H1 (cell line): ENCODE results near the gene LMAN1. TPM values are rescaled to one million over a fixed set of nuclear protein-coding genes. Genes with fewer than 3 reads are reported as not detected.

Experiments used
- CTCF ChIA-PET: fragments of 300-600 bp; sonication (Branson Sonifier 250); formaldehyde crosslinking; loops from one replicate; lab custom pipeline; 2021; ENCODE audit not compliant: partially characterized antibody; lab: Charles Lee
- POLR2A ChIA-PET: fragments of 300-600 bp; sonication (Branson Sonifier 250); formaldehyde crosslinking; loops from one replicate; lab custom pipeline; 2021; ENCODE audit warnings: inconsistent platforms; ENCODE audit not compliant: partially characterized antibody; lab: Charles Lee
- DNase-seq, 2 experiments: peaks; one replicate each; pipeline versions ENCODE4 v3.0.0 to v3.0.0-alpha.2; 2010 to 2022; ENCODE audit warnings: low spot score in 2 of 2, low read depth in 1 of 2, mixed read lengths in 1 of 2
- FAIRE-seq: peaks from 2 replicates; lab custom pipeline; 2011; peaks lifted over from hg19 to GRCh38; lab: Jason Lieb, UNC
- H2AFZ ChIP-seq: 2 replicates; pipeline ENCODE4 v1.8.1; 2012; ENCODE audit warnings: low read length, inconsistent platforms
- H2AK5ac ChIP-seq: 2 replicates; pipeline ENCODE4 v1.6.1; 2013; ENCODE audit warnings: low read depth, low read length
- H2BK120ac ChIP-seq: replicated peaks from 2 replicates; pipeline ENCODE3; 2013; ENCODE audit warnings: low read depth, low read length, inconsistent platforms
- H2BK12ac ChIP-seq: 2 replicates; pipeline ENCODE4 v1.6.1; 2013; ENCODE audit warnings: low read depth, low read length
- H2BK15ac ChIP-seq: 2 replicates; pipeline ENCODE4 v1.6.1; 2013; ENCODE audit warnings: low read length
- H2BK20ac ChIP-seq: 2 replicates; pipeline ENCODE4 v1.6.1; 2013; ENCODE audit warnings: low read length
- H2BK5ac ChIP-seq: 2 replicates; pipeline ENCODE4 v1.6.1; 2013; ENCODE audit warnings: low read depth, low read length
- H3K14ac ChIP-seq: 2 replicates; pipeline ENCODE4 v1.6.1; 2013; ENCODE audit warnings: inconsistent platforms; ENCODE audit not compliant: insufficient read length
- H3K18ac ChIP-seq: 2 replicates; pipeline ENCODE4 v1.6.1; 2013; ENCODE audit warnings: low read length; ENCODE audit errors: extremely low read depth
- H3K23ac ChIP-seq: 2 replicates; pipeline ENCODE4 v1.6.1; 2013; ENCODE audit warnings: inconsistent platforms; ENCODE audit not compliant: insufficient read length
- H3K23me2 ChIP-seq: 2 replicates; pipeline ENCODE4 v1.6.1; 2013; ENCODE audit warnings: low read depth, low read length
- H3K27ac ChIP-seq: 2 replicates; pipeline ENCODE4 v1.6.1; 2011; ENCODE audit warnings: low read depth, low read length, inconsistent platforms
- H3K27me3 ChIP-seq, 4 experiments: replicated peaks in 1 of 4; 1 replicate in 1 of 4; 2 replicates in 3 of 4; pipeline versions ENCODE4 v1.6.1 to v1.8.1; 2011 to 2013; ENCODE audit warnings: low read length in 3 of 4, mild to moderate bottlenecking in 3 of 4, inconsistent platforms in 2 of 4, mixed read lengths in 2 of 4, moderate library complexity in 1 of 4; ENCODE audit not compliant: control insufficient read depth in 3 of 4, insufficient read depth in 3 of 4; ENCODE audit errors: extremely low read depth in 1 of 4
- H3K36me3 ChIP-seq, 4 experiments: 2 replicates each; pipeline versions ENCODE4 v1.6.1 to v1.8.1; 2011 to 2013; ENCODE audit warnings: mild to moderate bottlenecking in 4 of 4, low read length in 3 of 4, moderate library complexity in 2 of 4, control low read depth in 1 of 4, inconsistent platforms in 1 of 4; ENCODE audit not compliant: insufficient read depth in 4 of 4, control insufficient read depth in 2 of 4
- H3K4ac ChIP-seq: replicated peaks from 2 replicates; pipeline ENCODE3; 2013; ENCODE audit warnings: low read length, low read depth, mixed read lengths, inconsistent platforms; ENCODE audit not compliant: insufficient read length
- H3K4me1 ChIP-seq, 4 experiments: replicated peaks in 1 of 4; 1 replicate in 1 of 4; 2 replicates in 3 of 4; pipeline versions ENCODE4 v1.6.1 to v1.8.1; 2011 to 2013; ENCODE audit warnings: low read length in 3 of 4, inconsistent platforms in 2 of 4, mixed read lengths in 1 of 4; ENCODE audit not compliant: insufficient read depth in 4 of 4, control insufficient read depth in 3 of 4
- H3K4me2 ChIP-seq, 2 experiments: 2 replicates each; pipeline versions ENCODE4 v1.6.1 to v1.8.1; 2011 to 2013; ENCODE audit warnings: low read depth in 2 of 2, low read length in 2 of 2, control low read depth in 1 of 2, inconsistent platforms in 1 of 2, mild to moderate bottlenecking in 1 of 2; ENCODE audit not compliant: insufficient read depth in 1 of 2
- H3K4me3 ChIP-seq, 4 experiments: fragments of 200-600, 300-600 bp in 1 of 4; sonication (generic), shearing (Covaris generic), sonication (Bioruptor Twin) in 1 of 4; 2 replicates each; pipeline versions ENCODE4 v1.5.1 to v1.8.1; 2011 to 2016; ENCODE audit warnings: low read length in 4 of 4, low read depth in 3 of 4, control low read depth in 2 of 4, inconsistent platforms in 2 of 4, mild to moderate bottlenecking in 2 of 4, mixed read lengths in 1 of 4, moderate library complexity in 1 of 4; ENCODE audit not compliant: insufficient read depth in 2 of 4; ENCODE audit errors: extremely low read depth in 1 of 4
- H3K56ac ChIP-seq: replicated peaks from 2 replicates; pipeline ENCODE3; 2013; ENCODE audit warnings: low read depth, mild to moderate bottlenecking, mixed read lengths, low read length, inconsistent platforms; ENCODE audit not compliant: insufficient read length
- H3K79me1 ChIP-seq: 2 replicates; pipeline ENCODE4 v1.6.1; 2013; ENCODE audit warnings: low read depth, low read length, control low read depth
- H3K79me2 ChIP-seq, 2 experiments: 2 replicates each; pipeline versions ENCODE4 v1.6.1 to v1.8.1; 2012 to 2013; ENCODE audit warnings: low read length in 2 of 2, mild to moderate bottlenecking in 2 of 2, inconsistent platforms in 1 of 2; ENCODE audit not compliant: insufficient read depth in 2 of 2, control insufficient read depth in 1 of 2
- H3K9ac ChIP-seq, 4 experiments: replicated peaks in 1 of 4; 1 replicate in 1 of 4; 2 replicates in 3 of 4; pipeline versions ENCODE4 v1.6.1 to v1.8.1; 2011 to 2013; ENCODE audit warnings: low read depth in 3 of 4, low read length in 3 of 4, control low read depth in 2 of 4, mild to moderate bottlenecking in 2 of 4, moderate library complexity in 2 of 4, inconsistent platforms in 1 of 4; ENCODE audit errors: extremely low read depth in 1 of 4
- H3K9me3 ChIP-seq, 2 experiments: 2 replicates each; pipeline versions ENCODE4 v1.6.1 to v1.8.1; 2012 to 2013; ENCODE audit warnings: mild to moderate bottlenecking in 2 of 2, moderate library complexity in 2 of 2, control low read depth in 1 of 2, inconsistent platforms in 1 of 2, low read depth in 1 of 2, low read length in 1 of 2, mixed read lengths in 1 of 2; ENCODE audit not compliant: insufficient read depth in 2 of 2
- H4K20me1 ChIP-seq, 2 experiments: replicated peaks in 1 of 2; 2 replicates each; pipeline versions ENCODE3 to v1.8.1; 2011 to 2013; ENCODE audit warnings: inconsistent platforms in 2 of 2, low read length in 2 of 2, mild to moderate bottlenecking in 1 of 2; ENCODE audit not compliant: insufficient read depth in 2 of 2, control insufficient read depth in 1 of 2
- H4K5ac ChIP-seq: 2 replicates; pipeline ENCODE4 v1.6.1; 2013; ENCODE audit warnings: low read length, low read depth, mixed read lengths, inconsistent platforms; ENCODE audit not compliant: insufficient read length
- H4K8ac ChIP-seq: 2 replicates; pipeline ENCODE4 v1.8.0; 2013; ENCODE audit warnings: mild to moderate bottlenecking, moderate library complexity, low read length, inconsistent platforms; ENCODE audit not compliant: insufficient read depth; ENCODE audit errors: extremely low read depth
- H4K91ac ChIP-seq: replicated peaks from 2 replicates; pipeline ENCODE3; 2013; ENCODE audit warnings: low read length, mixed read lengths, inconsistent platforms; ENCODE audit not compliant: insufficient read length
- RBBP5 ChIP-seq: IDR thresholded peaks from 2 replicates; pipeline ENCODE4 v1.7.1; 2012; ENCODE audit warnings: low read depth, mild to moderate bottlenecking, inconsistent platforms, low read length, moderate library complexity, borderline replicate concordance
- WGBS, 2 experiments: shearing (Covaris generic) in 1 of 2; methylation state at CpG; one replicate each; pipeline versions ENCODE4 v1.1.6 to v1.1.7; 2013 to 2015; ENCODE audit warnings: low lambda C conversion rate in 2 of 2, mixed read lengths in 2 of 2, inconsistent platforms in 1 of 2, low coverage in 1 of 2, missing lambda C conversion rate in 1 of 2; ENCODE audit not compliant: insufficient replicate concordance in 2 of 2, insufficient coverage in 1 of 2, insufficient read length in 1 of 2; ENCODE audit errors: extremely low coverage in 1 of 2, missing lambda C conversion rate in 1 of 2; 5-methylcytosine and 5-hydroxymethylcytosine counted together
- polyA plus RNA-seq, 7 experiments: library from polyadenylated mRNA; depleted of rRNA in 3 of 7; stranded (reverse) in 5 of 7; unstranded in 2 of 7; fragments of >200 nt in 5 of 7; fragments of 200-250 nt in 2 of 7; gene quantifications; 1 replicate in 5 of 7; 2 replicates in 1 of 7; 4 replicates in 1 of 7; pipeline versions ENCODE4 v1.2.1 to v1.2.3, GENCODE V29; 2011 to 2013; ENCODE audit warnings: missing spikeins in 2 of 7, mixed read lengths in 2 of 7
- total RNA-seq: library from RNA; stranded (reverse); fragmentation: NEBNext Ultra II Directional; extraction: Animal tissue kit (Norgen Biotek cat#: 25700); gene quantifications from 2 replicates; pipeline ENCODE4 v1.2.1, GENCODE V29; 2021

Gene LMAN1
- total and polyA plus RNA-seq, 2 of the 8 experiments (the other 6 are each of a cell fraction or from before 2014, with no cell fraction given) = 20.3 to 73.6 TPM

DNA sequence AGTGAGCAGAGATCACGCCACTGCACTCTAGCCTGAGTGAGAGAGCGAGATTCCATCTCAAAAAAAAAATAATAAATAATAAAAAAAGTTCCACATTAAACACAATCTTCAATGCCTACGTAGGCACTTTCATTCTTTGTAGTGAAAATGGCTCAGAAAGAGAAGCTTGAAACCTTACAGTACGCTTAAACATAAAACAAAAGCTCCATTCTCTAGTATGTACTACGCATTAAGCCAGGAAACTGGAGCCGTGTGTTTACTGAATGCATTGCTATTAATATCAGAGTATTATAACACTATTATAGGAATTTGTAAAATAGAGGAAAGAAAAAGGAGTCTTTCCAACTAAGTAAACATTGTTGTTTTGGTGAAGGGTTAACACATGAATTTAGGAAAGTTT lies 41.3 kb upstream of the LMAN1 start:
- TF ChIP-seq RBBP5 = no peak
- H3K79me2 ChIP-seq = no peaks in the 10 kb centered on the region
- no peak overlapping the region for H4K5ac ChIP-seq
- H3K23ac ChIP-seq = no peak overlapping the region
- H2AFZ ChIP-seq = no peak overlapping the region
- no peak overlapping the region for H3K4ac ChIP-seq
- H3K4me2 ChIP-seq = no peak overlapping the region
- H4K20me1 ChIP-seq = no peaks in the 10 kb centered on the region
- no peak overlapping the region for H3K14ac ChIP-seq
- H3K27me3 ChIP-seq = no peaks in the 10 kb centered on the region
- no peak overlapping the region for H3K56ac ChIP-seq
- no peak overlapping the region for H4K8ac ChIP-seq
- H3K79me1 ChIP-seq = no peaks in the 10 kb centered on the region
- no peak overlapping the region for H3K27ac ChIP-seq
- no peak for FAIRE-seq
- peaks cover 4% of the 10 kb centered on the region; the same call in 1 of the 2 replicates for H3K23me2 ChIP-seq
- DNase-seq = no peak
- H2BK5ac ChIP-seq = no peak overlapping the region
- no peaks in the 10 kb centered on the region for H3K9me3 ChIP-seq
- H2BK12ac ChIP-seq = no peak overlapping the region
- H3K4me1 ChIP-seq = peaks cover 0 to 3% (median 0%) of the 10 kb centered on the region in 4 experiments; a peak in 2 of 7 replicates
- H2AK5ac ChIP-seq = no peak overlapping the region
- 90% methylated on average over 6 of the region's 6 CpGs; no CpG with 5 or more reads in 1 of the 2 experiments for WGBS, 2 experiments
- no peak overlapping the region for H2BK20ac ChIP-seq
- no peak overlapping the region for H3K18ac ChIP-seq
- H3K4me3 ChIP-seq = no peak overlapping the region
- no peak overlapping the region for H2BK15ac ChIP-seq
- no peak overlapping the region for H3K9ac ChIP-seq
- ChIA-PET CTCF (interaction anchor here (0.8 to 5.6 kb wide), 5 partner anchors 12 to 151 kb away, joined by 3 to 70 read pairs (median 3); partner anchors contain the start of gene LMAN1), POLR2A (interaction anchor here (0.8 to 1.1 kb wide), 2 partner anchors 12 to 500 kb away, joined by 3 read pairs; no protein-coding TSS in a partner anchor)
- no peaks in the 10 kb centered on the region for H3K36me3 ChIP-seq
- no peak overlapping the region for H2BK120ac ChIP-seq
- H4K91ac ChIP-seq = no peak overlapping the region
